SK-N-SH (cell line): ENCODE data around the gene SH2D4B.

Experiments
- CTCF ChIP-seq: fragments of 200-600 bp; sonication (generic); IDR thresholded peaks from 2 replicates; pipeline ENCODE4 v1.6.1; 2017; ENCODE audit warnings: antibody characterized with exemption, mild to moderate bottlenecking, moderate library complexity
- ELF1 ChIP-seq: IDR thresholded peaks from 2 replicates; pipeline ENCODE4 v1.4.0; 2012
- EP300 ChIP-seq, 2 experiments: IDR thresholded peaks; 2 replicates each; pipeline versions ENCODE4 v1.4.0 to v1.6.1; 2012; ENCODE audit warnings: borderline replicate concordance in 1 of 2, low read depth in 1 of 2, low read length in 1 of 2
- IRF3 ChIP-seq: fragments of 150-350 bp; IDR thresholded peaks from 2 replicates; pipeline ENCODE4 v1.6.1; 2016; ENCODE audit warnings: mild to moderate bottlenecking, low read depth, low read length
- MAX ChIP-seq: IDR thresholded peaks from 2 replicates; pipeline ENCODE4 v1.4.0; 2012; ENCODE audit warnings: low read depth
- NFIC ChIP-seq: IDR thresholded peaks from 2 replicates; pipeline ENCODE4 v1.4.0; 2012; ENCODE audit warnings: borderline replicate concordance
- POLR2AphosphoS5 ChIP-seq: IDR thresholded peaks from 2 replicates; pipeline ENCODE4 v1.6.1; 2012; ENCODE audit warnings: low read depth, low read length
- RCOR1 ChIP-seq: fragments of 150-350 bp; IDR thresholded peaks from 2 replicates; pipeline ENCODE4 v1.6.1; 2017; ENCODE audit warnings: antibody characterized with exemption, low read length
- RFX5 ChIP-seq: IDR thresholded peaks from 2 replicates; pipeline ENCODE4 v1.6.1; 2012; ENCODE audit warnings: mild to moderate bottlenecking, improper control_type of control experiment, low read length
- TCF12 ChIP-seq: IDR thresholded peaks from 2 replicates; pipeline ENCODE4 v1.4.0; 2012

- TF ChIP-seq CTCF = no peak
- no peak for TF ChIP-seq TCF12
- TF ChIP-seq RCOR1 = no peak
- TF ChIP-seq EP300 (IDR thresholded peaks at IDR 0.05; ENCODE audit: borderline replicate concordance in 1 of 2, low read depth in 1 of 2, low read length in 1 of 2) = no peak
- TF ChIP-seq POLR2AphosphoS5 = no peak
- TF ChIP-seq MAX = no peak
- no peak for TF ChIP-seq RFX5
- no peak for TF ChIP-seq IRF3
- no peak for TF ChIP-seq NFIC
- no peak for TF ChIP-seq ELF1
These were observed 152.7 kb downstream of the SH2D4B start for GRCh38 chr10:80690434-80690833.
